Stimulated activated CD8-positive, alpha-beta memory T cell treated with anti-CD3 and anti-CD28 coated beads, Interleukin-12 subunit alpha, Interleukin-12 subunit beta, amount 100 ng/mL, for 4 hours (primary cell): ENCODE data around the gene ZNF433.
"Not testable (repeated sequence)": the region's sequence is repeated elsewhere in the genome, so short reads cannot be mapped to it uniquely, and the experiment has no call there.

Experiments
- DNase-seq: peaks from one replicate; pipeline ENCODE4 v3.0.0-alpha.2; 2020; ENCODE audit warnings: low read depth

ZNF433 gene

DNA sequence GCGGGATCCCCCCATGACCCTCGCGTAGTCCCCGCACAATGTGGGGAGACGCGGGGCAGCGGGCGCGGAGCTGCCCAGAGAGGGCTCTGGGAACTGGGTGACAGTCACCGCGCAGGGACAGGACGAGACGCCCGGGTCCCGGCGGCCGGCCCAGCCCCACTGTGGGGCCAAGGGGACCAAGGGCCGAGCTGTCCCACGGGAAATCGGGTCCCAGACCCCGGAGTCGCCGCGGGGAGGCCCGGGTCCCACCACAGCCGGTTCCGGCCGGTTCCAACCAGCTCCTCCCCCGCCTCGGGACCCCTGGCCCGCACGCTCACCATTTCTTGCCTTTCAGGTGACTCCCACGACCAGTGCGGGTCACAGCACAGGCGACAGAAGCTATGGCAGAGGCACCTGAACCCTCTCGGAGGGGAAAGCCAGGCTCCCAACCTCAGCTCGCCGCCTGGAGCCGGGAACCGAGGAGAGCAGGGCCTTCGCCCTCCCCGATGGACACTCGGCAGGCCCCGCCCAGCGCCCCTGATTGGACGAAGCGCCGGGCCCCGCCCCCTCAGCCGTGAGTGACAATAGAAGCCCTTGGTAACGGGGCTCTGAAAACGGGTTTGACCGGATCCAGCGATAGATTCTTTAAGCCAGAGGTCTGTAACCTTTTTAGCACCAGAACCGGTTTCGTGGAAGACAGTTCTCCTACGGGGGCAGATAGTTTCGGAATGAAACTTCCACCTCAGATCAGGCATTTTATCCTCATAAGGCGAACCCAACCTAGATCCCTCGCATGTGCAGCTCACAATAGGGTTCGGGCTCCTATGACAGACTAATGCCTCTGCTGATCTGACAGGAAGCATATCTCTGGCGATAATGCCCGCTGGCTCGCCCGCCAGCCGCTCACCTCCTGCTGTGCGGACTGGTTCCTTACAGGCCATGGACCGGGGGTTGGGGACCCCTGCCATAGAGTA lies at the start of gene ZNF433:
Gene ZNF433 (minus strand): TSS at position 460 of the 953 bp plus-strand sequence. CDS start 140 bp downstream, at position 320.
- peak; percentile 42 for DNase-seq

DNA sequence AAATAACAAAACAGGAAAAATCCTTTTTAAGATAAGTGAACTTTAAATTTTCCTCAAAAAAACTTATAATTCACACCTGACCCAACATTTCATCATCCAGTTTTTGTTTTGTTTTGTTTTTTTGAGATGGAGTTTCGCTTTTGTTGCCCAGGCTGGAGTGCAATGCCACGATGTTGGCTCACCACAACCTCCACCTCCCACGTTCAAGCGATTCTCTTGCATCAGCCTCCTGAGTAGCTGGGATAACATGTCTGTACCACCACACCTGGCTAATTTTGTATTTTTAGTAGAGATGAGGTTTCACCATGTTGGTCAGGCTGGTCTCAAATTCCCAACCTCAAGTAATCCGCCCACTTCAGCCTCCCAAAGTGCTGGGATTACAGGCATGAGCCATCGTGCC lies 47.9 kb upstream of the ZNF433 start:
- DNase-seq = not testable (repeated sequence)

DNA sequence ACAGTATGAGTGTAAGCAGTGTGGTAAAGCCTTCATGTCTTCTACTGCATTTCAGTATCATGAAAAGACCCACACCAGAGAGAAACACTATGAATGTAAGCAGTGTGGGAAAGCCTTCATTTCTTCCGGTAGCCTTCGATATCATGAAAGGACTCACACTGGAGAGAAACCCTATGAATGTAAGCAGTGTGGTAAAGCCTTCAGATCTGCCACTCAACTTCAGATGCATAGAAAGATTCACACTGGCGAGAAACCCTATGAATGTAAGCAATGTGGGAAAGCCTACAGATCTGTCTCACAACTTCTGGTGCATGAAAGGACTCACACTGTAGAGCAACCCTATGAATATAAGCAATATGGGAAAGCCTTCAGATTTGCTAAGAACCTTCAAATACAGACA lies 41.9 kb upstream of the ZNF433 start:
- no peak for DNase-seq

DNA sequence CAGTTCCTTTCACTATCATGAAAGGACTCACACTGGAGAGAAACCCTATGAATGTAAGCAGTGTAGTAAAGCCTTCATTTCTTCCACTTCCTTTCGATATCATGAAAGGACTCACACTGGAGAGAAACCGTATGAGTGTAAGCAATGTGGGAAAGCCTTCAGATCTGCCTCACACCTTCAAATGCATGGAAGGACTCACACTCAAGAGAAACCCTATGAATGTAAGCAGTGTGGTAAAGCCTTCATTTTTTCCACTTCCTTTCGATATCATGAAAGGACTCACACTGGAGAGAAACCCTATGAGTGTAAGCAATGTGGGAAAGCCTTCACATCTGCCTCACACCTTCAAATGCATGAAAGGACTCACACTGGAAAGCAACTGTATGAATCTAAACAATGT lies 40.9 kb upstream of the ZNF433 start:
- not testable (repeated sequence) for DNase-seq

DNA sequence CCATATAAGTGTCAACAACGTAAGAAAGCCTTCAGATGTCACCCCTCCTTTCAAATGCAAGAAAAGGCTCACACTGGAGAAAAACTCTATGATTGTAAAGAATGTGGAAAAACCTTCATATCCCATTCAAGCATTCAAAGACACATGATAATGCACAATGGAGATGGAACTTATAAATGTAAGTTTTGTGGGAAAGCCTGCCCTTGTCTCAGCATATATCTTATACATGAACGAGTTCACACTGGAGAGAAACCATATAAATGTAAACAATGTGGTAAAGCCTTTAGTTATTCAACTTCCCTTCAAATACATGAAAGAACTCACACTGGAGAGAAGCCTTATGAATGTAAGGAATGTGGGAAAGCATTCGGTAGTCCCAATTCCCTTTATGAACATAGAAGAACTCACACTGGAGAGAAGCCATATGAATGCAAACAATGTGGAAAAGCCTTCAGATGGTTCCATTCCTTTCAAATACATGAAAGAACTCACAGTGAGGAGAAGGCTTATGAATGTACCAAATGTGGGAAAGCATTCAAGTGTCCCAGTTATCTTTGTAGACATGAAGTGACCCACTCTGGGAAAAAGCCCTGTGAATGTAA lies 40.2 kb upstream of the ZNF433 start:
- DNase-seq = no peak

DNA sequence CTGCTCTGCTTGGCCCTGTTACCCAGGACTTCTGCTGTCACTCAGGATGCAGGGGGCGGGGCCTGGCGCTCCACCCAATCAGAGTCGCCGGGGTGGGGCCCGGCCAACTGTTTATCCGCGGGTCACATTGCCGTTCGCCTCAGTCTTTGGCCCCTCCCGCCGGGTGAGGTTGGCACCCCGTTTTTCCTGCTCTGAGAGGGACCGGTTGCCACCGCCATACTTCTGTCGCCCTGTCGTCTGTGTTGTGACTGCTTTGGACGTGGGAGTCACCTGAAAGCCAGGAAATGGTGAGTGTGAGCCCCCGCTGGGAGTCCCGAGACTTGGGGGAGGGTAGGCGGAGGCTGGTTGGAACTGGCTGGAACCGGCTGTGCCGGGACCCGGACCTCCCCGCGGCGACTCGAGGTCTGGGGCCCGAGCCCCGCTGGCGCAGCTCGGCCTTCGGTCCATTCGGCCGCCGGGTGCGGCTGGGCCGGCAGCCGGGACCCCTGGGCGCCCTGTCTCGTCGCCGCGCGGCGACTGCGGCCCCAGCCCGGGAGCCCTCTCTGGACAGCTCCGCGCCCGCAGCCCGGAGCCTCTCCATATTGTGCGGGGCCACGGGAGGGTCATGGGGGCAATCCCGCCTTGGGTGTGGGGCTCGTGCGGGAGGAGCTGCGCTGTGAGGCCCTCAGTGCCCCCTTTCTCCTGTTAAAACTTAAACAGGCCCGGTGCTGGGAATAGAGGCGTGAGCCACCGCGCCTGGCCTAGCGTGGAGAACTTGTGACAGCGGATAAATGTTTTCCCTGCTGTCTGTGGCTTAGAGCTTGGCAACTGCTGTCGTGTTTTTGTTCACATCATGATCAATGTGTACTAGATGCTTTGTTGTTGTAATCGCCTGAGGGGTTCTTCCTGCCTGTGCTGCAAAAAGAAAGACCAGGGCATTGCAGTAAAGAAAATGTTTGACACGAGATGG lies 29.4 kb upstream of the ZNF433 start, which contains the start of gene ZNF844:
Gene ZNF844 (plus strand): TSS at position 142 of the 949 bp plus-strand sequence. CDS start 143 bp downstream, at position 285.
- DNase-seq = peak; percentile 49

DNA sequence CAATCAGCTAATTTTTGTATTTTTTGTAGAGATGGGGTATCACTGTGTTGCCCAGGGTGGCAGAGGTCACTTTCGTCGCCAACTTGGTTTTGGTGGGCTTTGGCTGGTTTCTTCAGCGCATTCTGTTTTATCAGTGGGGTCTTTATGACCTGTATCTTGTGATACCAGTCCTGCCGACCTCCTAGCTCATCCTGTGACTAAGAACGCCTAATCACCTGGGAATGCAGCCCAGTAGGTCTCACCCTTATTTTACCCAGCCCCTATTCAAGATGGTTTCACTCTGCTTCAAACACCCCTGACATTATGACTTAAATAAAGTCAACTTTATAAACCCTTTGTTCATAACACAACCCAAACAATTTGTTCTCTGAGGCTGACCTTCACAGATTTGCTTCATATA lies 20.3 kb upstream of the ZNF433 start:
- no peak for DNase-seq

DNA sequence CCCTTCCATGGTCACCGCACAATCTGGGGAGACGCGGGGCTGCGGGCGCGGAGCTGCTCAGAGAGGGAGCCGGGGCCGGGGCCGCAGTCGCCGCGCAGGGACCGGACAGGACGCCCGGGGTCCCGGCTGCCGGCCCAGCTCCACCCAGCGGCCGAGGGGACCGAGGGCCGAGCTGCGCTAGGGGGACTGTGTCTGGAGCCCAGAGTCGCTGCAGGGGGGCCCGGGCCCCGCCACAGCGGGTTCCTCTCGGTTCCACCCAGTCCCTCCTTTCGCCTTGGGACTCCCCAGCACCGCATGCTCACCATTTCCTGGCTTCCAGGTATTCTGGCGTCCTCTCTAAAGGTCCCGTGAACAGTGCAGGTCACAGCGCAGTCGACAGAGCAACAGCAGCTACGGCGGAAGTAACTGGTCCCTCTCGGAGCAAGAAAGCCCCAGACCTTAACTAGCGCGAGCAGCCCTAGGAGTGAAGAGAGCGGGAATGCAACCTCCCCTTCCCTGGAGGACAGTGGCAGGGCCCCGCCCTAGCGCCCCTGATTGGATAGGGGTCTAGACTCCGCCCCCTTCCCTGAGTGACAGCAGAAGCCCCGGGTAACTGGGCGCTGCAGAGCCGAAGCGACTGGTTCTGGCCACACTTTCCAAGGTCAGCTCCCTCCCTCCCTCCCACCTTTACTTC lies 17.2 kb upstream of the ZNF433 start, which contains the start of gene ZNF878:
Gene ZNF878 (minus strand): TSS at position 465 of the 673 bp plus-strand sequence. CDS start 160 bp downstream, at position 305.
- no peak for DNase-seq

DNA sequence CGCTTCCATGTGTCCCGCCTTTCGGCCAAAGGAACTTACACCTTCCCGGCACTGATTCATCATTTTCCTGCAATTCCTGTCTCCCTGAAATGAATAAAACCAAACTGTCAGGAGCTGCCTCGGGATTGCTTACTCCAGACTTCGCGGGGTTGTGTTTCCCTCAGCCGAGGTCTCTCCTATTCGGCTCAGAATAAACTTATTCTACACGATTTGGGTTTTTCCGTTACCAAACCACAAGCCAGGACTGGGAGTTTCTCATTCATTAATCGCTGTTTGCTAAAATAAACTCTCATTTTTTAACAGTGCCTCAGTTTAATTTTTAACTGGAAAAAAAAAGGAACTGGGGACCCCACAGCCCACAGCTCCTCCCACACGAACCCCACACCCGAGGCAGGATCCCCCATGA lies 16.6 kb upstream of the ZNF433 start:
- DNase-seq = no peak

DNA sequence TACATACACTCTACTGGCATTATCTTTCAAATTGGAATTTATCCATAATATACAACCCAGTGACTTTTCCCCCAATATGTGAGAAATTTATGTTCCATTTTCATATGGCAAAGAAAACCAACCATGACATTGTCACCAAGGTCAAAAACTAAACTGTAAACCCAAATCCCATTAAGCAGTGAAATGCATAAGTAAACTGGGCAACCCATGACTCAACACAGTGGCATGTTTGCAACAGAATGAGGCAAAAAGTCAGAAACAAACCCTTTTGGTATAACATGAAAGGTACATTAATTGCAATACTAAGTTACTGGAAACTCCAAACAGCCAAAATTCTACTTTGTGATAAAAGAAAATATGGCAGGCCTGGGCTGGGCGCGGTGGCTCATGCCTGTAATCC lies 12.4 kb upstream of the ZNF433 start:
- no peak for DNase-seq

DNA sequence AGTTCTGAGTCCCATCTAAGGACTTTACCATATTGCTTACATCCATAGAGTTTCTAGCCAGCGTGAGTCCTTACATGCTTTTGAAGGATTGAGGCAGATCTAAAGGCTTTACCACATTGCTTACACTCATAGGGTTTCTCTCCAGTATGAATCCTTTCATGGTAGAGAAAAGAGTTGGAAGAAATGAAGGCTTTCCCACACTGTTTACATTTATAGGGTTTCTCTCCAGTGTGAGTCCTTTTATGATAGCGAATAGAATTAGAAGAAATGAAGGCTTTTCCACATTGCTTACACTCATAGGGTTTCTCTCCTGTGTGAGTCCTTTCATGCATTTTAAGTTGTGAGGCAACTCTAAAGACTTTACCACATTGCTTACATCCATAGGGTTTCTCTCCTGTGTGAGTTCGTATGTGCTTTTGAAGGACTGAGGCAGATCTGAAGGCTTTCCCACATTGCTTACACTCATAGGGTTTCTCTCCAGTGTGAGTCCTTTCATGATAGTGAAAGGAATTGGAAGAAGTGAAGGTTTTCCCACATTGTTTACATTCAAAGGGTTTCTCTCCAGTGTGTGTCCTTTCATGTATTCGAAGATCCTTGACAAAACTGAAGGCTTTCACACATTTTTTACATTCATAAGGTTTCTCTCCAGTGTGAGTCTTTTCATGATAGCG lies 8.4 kb upstream of the ZNF433 start:
- no peak for DNase-seq

DNA sequence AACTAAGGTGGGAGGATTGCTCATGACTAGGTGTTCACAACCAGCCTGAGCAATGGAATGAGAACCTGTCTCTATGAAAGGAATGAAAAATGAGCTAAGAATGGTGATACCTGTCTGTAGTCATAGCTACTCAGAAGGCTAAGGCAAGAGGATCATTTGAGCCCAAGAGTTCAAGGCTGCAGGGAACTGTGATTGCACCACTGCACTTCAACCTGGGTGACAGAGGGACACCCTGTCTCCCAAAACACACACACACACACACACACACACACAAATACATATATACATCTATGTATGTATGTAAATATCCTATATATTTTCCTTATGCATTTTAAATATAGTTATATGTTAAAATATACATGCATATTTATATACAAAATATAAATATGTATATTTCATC lies 7.4 kb upstream of the ZNF433 start:
- DNase-seq = no peak

DNA sequence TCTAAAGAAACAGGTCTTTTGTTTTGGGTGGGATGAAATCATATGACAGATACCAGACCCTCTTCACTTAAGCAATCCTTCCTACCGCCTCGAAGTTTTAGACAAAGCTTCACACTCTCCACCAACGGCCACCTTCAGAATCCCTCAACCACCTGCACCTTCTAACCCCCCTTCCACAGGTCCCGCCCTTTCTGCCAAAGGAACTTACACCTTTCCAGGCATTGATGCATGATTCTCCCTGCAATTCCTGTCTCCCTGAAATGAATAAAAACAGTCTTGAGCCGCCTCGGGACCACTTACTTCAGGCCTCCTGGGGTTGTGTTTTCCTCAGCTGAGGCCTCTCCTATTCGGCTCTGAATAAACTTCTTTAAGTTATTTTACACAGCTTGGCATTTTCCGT lies 859 bp downstream of the ZNF433 start:
- DNase-seq = no peak

DNA sequence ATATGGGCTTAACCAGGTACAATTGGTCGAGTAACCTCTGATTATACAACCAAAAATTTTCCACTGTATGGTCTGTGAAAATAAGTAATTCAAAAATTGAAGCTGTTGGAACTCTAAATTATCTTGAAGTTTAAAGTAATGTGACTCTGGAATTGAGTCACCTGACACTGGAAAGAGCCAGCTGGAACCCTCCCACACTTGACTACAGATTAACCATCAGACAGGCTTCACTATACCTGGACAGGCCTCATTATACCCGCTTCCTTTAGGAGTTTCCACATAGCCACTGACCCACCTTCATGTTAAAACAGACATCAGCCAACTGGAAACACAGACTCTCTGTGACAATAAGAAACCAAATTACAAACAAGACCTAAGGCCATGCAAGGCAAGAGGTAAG lies 1.3 kb downstream of the ZNF433 start:
- no peak for DNase-seq

DNA sequence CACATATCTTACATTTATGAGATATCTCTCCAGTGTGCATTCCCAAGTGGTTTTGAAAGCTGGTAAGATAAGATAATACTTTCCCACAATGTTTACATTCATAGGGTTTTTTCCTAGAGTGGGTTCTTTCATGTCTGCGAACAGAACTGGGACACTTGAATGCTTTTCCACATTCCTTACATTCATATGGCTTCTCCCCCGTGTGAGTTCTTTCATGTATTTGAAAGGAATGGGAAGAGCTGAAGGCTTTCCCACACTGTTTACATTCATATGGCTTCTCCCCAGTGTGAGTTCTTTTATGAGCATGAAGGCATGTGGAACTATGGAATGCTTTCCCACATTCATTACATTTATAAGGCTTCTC lies 19.7 kb downstream of the ZNF433 start:
- no peak for DNase-seq

DNA sequence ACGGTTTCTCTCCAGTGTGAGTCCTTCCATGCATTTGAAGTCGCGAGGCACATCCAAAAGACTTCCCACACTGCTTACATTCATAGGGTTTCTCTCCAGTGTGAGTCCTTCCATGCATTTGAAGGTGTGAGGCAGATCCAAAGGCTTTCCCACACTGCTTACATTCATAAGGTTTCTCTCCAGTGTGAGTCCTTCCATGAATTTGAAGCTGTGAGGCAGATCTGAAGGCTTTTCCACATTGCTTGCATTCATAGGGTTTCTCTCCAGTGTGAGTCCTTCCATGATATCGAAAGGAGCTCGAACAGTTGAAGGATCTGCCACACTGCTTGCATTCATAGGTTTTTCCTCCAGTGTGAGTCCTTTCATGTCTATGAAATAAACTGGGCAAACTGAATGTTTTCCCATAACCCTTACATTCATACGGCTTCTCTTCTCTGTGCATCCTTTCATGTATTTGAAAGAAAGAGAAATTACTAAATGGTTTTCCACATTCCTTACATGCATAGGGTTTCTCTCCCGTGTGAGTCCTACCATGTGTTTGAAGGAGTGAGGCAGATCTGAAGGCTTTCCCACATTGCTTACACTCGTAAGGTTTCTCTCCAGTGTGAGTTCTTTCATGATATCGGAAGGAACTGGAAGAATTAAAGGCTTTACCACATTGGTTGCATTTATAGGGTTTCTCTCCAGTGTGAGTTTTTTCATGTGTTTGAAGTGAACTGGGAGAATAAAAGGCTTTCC lies 20.3 kb downstream of the ZNF433 start:
- no peak for DNase-seq

DNA sequence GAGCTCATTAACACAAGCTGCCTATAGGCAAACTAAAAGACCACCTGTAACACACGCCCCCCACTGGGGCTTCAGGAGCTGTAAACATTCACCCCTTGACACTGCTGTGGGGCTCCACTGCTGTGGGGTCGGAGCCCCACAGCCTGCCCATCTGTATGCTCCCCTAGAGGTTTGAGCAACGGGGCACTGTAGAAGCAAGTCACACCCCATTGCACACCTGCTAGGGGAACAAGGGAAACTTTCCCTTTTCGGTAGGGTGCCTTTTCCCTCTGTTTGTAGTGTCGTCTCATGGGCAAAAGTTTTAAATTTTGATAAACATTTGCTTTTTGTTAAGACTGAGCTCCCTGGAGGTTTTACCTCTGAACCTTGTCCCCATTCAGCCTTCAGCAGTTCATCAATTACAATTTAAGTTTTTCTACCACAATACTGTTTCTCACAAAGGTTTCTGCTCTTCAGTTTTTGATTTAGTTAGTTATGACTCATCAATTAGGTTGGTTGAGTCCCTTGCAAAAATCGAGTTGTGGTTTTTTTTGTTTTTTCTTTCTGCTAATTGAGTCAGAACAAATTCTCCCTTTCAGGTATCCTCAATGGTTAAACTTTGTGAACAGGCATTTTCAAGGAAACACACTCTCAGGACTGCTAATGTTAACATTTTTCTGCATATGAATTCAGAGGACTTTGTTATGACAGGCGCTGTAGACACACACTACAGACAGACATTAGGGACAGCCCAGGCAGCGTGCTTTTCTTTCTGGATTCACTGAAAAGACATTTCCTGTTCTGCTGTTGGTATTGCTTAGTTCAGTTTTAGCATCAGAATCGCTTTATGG lies 35.1 kb downstream of the ZNF433 start:
- no peak for DNase-seq

DNA sequence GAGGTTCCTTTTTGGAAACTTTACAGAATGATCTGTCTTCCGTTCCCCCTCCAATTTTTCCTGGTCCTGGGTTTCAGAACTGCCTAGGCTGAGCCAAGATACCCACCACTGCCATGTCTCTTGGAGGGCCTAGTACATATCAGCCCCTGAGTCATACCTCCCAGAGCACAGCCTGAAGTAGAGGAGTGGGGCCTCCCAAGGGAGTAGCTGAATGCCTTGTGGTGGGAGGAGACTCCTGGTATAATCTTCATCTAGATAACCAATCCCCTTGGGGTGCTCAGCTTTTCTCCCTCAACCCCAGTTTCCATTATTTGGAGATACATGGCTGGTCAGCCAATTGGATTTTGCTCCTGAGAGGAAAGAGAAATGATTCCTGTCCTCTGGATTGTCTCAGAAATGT lies 40.3 kb downstream of the ZNF433 start:
- DNase-seq = no peak

DNA sequence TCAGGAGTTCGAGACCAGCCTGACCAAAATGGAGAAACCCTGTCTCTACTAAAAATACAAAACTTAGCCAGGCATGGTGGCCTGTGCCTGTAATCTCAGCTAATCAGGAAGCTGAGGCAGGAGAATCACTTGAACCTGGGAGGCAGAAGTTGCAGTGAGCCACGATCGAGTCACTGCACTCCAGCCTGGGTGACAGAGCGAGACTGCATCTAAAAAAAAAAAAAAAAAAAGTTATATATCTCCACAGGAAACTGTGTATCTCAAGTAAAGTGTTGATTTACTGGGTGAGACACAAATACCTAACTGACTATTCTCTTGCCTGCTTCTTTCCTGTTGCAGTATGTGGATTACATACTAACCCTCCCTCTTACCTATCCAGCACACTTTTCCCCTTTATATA lies 43.6 kb downstream of the ZNF433 start:
- not testable (repeated sequence) for DNase-seq
